NOMO-1 treated with dmso at 0.1 percent for 144 hours (cell line): ENCODE measurements around the gene KRTAP10-10.
"Not testable (repeated sequence)": the region's sequence is repeated elsewhere in the genome, so short reads cannot be mapped to it uniquely, and the experiment has no call there.

Source experiments
- DNase-seq: peaks from one replicate; lab custom pipeline; 2025; ENCODE audit not compliant: unreplicated experiment; lab: John Stamatoyannopoulos, UW

Gene KRTAP10-10

DNA sequence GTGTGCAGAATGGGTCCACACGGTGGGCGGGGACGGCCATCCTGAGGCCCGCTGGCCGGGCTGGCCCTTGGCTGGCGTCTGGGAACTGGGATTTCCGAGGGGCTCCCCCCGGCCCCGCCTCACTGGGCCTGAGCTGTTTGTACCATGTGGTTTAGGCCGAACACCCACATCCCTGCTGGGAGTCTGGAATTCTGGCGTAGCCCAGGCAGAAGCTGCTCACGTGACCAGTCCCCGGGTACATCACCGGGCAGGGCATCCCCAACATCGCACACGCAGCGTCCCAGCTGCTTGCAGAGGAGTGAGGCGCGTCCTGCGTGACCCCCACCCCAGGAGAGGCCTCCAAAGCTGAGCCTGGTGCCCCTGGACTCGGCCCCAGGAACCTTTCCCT is 34.7 kb upstream of the KRTAP10-10 start:
- no peak for DNase-seq

DNA sequence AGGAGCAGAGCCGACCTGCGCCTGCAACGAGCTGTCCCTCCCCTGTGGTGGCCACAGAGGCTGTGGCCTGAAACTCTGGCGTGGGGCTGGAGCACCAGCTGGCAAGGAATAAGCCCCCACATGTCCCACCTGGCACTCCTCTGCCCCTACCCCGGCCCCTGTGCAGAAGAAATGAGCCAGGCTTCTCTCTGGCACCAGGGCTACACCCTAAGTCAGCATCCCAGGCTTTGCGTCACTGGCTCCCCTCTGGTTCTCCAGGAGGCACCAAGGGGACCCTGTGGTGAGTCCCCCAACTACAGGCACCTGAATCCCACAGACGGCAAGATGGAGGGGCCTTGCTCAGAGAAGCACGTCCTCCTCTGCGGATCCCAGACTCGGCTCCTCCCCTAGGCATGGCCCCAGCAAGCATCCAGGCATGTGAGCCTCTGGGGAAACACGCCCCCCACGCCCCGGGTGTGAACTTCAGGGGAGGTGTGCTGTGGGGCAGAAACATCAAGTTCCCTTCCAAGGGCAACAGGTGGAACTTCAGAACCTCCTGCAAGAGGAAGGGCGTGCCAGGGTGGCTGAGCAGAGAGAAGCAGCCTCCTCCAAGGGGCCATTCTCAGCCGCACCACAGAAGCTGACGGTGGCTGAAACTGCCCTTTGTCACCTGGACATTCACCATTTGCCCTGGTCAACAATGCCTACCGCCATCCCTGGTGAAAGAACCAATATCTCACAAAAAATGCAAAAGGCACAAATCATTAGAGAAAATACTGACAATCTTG is 33.9 kb upstream of the KRTAP10-10 start:
- DNase-seq = no peak

DNA sequence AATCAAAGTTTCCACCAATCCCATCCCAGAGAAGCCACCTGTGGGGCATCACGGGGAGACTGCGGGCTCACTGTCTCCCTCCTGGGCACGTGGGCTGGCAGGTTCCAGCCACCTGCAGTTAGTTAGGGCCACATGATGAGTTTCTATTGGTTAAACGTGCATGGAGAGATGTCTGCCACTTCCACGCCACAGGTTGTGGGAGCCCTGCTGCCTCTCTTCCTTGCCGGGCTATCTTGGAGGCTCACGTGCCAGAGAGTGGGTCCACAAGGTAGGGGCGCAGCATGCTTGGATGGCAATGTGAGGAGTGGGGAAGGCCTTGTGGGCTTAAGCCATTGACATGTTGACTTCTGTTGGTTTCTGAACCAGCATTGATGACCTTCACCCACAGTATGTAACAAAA is 33.2 kb upstream of the KRTAP10-10 start:
- no peak for DNase-seq

DNA sequence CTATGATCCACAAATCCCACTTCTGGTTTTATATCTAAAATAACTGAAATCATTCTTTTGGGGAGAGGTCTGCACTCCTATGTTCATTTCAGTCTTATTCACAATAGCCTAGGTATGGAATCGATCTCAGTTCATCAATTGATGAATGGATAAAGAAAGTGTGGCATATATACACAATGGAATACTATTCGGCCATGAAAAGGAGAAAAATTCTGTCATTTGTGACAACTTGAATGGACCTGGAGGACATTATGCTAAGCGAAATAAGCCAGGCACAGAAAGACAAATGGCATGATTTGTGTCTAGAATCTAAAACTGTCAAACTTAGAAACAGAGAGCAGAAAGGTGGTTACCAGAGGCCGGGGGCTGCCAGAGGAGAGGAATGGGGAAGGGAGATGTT is 30.7 kb upstream of the KRTAP10-10 start:
- no peak for DNase-seq

DNA sequence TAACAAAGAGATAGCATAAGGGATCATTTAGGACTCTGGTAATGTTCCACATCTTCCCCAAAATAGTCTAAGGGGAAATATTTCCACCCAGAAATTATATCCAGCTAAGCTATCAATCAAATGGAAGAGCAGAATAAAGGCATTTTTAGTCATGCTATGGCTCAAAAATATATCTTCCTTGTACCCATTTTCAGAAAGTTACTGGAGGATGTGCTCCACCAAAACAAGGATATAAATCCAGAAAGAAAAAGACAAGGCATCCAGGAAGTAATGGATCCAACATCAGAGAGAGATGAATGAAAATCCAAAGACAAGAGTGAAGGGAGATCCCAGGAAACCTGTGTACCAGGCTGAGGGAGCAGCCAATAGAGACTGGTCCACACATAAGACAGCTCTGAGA is 28.0 kb upstream of the KRTAP10-10 start:
- DNase-seq = no peak

DNA sequence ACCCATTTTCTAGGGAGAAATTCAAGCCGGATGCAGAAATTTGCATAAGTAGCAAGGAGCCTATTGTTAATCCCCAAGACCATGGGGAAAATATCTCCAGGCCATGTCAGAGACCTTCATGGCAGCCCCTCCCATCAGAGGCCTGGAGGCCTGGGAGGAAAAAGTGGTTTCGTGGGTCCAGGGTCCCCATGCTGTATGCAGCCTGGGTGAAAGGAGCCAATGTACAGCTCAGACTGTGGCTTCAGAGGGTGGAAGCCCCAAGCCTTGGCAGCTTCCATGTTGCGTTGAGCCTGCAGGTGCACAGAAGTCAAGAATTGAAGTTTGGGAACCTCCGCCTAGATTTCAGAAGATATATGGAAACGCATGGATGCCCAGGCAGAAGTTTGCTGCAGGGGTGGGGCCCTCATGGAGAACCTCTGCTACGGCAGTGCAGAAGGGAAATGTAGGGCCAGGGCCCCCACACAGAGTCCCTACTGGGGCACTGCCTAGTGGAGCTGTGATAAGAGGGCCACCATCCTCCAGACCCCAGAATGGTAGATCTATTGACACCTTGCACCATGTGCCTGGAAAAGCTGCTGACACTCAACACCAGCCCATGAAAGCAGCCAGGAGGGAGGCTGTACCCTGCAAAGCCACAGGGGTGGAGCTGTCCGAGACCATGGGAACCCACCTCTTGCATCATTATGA is 26.9 kb upstream of the KRTAP10-10 start:
- not testable (repeated sequence) for DNase-seq

DNA sequence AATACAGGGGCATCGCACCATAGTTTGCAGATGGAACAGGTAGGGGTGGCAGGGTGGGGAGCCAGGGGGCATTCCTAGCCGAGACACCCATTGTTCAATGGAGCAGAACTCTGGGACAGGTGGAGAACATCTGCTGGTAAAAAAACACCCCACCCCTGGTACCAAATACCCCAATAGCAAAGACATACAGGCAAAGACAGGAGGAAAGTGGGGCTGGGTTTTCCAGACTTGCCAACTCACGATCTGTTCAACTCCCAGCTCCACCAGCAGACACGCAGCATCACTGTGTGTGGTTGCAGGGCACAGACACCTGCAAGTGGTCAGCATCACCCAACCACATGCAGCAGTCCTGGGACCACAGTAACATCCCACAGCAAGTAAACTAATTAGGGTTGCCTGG is 25.6 kb upstream of the KRTAP10-10 start:
- no peak for DNase-seq

DNA sequence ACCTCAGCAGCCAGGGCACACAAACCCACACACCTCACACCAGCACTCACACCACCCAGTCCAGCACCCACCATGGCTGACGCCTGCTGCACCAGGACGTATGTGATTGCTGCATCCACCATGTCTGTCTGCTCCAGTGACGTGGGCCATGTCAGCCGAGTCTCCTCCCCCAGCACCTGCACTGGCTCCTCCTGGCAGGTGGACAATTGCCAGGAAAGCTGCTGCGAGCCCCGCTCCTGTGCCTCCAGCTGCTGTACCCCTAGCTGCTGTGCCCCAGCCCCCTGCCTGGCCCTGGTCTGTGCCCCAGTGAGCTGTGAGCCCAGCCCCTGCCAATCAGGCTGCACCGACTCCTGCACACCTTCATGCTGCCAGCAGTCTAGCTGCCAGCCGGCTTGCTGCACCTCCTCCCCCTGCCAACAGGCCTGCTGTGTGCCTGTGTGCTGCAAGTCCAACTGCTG is 25.1 kb upstream of the KRTAP10-10 start, which contains the start of gene KRTAP10-8:
KRTAP10-8 (plus strand) TSS at position 51 of the 458 bp plus-strand sequence; CDS start at position 73, 22 bp downstream.
- DNase-seq = no peak

DNA sequence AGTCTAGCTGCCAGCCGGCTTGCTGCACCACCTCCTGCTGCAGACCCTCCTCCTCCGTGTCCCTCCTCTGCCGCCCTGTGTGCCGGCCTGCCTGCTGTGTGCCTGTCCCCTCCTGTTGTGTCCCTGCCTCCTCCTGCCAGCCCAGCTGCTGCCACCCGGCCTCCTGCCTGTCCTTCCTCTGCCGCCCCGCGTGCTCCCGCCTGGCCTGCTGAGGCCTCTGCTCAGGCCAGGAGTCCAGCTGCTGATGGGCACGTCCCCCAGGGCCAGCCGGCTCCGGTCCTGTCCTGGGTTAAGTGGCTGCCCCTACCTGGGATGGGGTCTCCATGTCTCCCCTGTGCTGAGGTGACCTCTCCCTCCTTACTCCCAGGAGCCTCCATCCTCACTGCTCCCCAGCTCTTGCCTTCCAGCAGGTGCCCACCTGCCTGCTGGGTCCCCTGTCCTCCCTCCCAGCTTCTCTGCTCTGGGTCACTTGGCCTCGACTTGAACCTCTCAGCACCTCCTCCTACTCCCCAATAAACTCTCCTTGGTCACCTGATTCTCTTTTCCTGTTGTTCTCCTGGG is 24.4 kb upstream of the KRTAP10-10 start:
- no peak for DNase-seq

DNA sequence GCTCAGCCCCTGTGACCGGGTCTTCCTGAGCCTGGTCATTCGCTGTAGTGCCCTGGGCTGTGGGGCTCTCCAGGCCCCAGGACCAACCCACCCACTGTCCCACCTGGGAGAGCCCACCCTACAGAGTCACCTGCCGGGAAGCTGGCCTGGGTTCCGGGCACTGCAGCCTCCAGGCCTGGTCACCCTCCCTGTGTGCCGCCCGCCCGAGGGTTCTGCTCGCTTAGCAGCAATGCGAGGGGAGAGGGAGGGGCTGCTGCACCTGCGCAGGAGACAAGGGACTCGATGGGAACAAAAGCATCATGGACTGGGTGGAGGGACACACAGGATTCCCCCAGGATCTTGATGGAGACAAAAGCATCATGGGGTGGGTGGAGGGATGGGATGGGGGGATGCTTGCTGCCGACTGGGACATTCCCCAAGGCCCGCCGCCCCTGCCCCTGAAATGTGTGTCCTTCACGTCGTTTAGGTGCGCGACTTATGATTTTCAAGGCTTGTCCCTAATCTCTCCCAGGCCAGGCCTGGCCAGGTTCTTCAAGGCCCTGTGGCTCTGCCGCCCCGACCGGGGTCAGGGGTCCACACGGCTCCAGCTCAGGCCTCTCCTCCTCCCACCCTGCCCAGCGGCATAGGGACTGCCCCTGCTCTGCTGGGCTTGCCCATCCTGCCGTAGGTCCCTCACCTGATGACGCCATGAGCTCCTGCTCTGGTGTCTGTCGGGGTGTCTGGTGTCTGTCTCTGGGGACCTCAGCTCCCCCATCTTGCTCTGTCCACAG is 23.6 kb upstream of the KRTAP10-10 start:
- DNase-seq = no peak

DNA sequence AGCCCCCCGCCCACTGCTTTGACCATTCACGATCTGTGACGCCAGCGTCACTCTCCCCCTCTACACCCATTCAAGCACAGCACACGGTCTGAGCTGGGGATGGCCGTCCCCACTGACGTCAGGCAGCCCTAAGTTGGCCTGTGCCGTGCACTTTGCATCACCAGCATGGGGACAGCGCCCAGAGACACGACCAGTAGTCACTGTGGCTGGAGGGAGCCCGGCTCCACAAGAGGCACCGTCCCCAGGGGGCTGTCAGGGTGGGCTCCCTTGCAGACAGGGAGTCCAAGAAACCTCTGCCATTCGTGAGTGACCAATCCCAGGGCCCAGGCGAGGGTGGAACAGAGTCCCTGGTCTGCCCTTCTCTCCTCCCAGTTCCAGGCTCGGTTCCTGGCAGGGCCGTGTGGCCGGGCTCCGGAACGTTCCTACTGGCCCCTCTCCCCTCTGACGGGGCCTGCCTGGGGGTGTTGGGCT is 23.0 kb upstream of the KRTAP10-10 start:
- DNase-seq = no peak

DNA sequence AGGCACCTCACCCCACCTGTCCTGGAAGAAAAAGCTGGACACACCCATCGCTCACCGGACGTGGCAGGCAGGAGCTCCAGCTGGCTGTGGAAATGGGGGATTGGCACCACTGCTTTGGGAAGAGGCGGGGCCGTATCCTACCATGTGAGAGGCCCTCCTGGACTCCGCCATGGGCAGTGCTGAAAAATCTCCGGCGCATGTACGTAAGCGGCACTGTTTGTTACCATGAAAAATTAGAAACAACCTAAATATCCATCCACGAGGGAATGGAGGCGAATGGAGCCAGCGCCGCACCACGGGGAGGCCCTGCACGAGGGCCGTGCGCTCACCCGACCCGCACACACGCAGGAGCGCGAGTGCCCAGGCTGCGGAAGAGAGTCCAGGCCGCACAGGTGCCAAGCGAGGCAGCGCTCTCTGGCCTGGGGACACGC is 22.2 kb upstream of the KRTAP10-10 start:
- DNase-seq = no peak

DNA sequence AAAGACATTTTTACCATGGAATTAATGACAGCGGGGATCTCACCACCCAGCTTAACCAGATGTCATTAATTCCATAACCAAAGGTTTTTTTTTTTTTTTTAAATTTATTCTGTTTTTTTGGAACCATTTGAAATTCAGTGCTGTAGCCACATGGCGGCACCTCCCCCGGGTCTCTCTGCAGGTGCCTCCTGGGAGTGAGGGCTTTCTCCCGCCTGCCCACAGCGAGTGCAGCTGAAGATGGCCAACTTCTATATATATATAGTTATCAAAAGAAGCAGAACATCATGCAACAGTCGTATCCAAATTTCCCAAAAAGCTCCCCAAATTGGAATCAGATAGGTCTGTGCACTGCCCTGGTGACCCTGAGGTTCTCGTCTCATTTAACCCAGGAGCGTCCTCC is 21.7 kb upstream of the KRTAP10-10 start:
- DNase-seq = no peak

DNA sequence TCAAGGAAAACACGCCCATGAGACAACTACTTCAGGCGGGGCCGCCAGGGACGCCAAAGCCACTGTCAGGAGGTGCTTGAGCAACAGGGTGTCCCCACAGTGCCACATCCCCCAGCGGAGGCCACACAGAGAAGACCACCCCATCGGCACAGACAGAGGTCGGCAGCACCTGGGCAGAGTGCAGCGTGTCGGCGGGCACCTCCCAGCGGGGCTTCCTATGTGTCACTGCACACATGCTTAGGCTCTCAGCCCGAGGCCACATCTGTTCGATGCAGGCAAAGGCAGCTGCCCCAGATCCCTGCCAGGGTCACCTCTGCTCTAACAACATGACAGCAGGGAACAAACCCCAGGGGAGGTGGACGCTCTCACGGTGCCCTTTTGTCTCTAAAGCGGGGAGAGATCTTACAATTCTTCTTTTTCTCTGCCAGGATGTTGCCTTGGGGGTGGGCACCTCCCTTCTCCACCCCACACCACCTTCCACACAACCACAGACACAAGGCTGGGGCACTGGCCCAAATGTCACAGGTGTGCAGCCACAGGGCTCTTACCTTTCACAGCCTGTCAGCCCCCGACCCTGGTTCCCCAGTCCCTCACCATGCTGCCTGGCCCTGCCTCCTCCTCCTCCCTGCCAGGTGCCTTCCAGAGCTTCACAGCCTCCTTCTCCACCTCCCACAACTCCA is 21.1 kb upstream of the KRTAP10-10 start:
- DNase-seq = no peak

DNA sequence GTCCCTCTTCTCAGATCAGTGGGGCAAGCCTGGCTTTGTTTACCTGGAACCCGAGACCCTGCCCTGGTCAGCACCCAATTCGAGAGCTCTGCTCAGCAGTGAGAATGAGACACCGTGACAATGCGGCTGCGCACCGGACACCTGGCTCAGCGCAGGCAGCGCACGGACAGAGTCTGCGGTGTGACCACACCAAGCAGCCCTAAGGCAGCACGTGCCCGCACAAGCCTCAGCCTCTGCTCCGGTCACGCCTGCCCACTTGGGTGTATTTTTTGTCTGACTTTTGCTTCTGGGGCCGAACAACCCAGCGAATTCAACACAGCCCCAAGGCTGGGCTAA is 20.6 kb upstream of the KRTAP10-10 start:
- DNase-seq = no peak

DNA sequence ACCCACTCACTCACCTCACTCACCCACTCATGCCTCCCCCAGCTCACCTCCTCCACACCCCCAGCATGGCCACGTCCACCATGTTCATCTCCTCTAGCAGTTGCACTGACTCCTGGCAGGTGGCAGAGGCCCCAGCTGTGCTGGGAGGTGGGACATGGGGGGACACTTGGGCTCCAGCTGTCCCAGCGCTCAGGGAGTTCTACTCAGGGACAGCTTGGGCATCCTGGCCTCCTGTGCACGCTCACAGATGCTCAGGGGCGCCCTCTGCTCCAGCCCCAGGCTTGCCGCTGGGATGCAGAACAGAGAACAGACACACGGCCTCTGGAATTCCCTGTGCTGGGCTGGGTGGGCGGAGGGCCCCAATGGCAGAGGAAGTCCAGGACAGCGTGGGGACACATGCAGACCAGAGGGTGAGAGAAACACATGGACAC is 20.1 kb upstream of the KRTAP10-10 start:
- no peak for DNase-seq

DNA sequence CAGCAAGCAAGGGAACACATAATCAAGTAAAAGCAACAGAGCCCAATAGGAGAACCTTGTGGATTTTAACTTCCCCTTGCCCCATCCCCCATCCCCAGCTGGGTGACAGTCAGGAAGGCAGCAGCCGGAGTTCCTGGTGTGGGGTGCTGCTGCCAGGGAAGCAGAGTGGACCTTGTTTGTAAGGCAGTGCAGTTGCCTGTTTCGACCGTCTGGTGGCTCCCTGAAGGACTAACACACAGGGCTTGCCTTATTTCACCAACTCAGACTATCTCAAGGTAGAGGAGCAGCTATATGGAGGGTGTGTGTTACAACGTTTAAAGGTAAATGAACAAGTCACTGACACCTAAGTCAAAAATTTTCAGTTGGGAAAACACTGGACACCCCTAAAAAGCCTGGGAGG is 18.7 kb upstream of the KRTAP10-10 start:
- DNase-seq = no peak

DNA sequence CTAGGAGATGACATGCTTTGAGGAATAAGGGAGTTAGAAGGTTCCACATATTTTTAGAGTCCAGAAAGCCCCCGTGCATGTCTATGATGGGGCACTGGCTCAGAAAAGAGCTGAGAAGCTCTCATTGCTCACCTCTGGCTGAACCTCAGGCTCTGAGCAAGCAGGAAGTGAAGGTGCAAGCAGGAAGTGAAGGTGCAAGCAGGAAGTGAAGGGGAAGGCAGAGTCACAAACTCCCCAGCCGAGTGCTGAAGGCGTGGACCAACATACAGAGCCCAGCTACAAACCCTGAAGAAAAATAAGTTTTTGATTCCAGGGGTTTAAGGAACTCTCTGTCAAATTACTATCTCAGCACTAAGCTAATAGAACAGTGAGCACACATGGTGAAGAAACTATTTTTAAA is 18.2 kb upstream of the KRTAP10-10 start:
- DNase-seq = no peak

DNA sequence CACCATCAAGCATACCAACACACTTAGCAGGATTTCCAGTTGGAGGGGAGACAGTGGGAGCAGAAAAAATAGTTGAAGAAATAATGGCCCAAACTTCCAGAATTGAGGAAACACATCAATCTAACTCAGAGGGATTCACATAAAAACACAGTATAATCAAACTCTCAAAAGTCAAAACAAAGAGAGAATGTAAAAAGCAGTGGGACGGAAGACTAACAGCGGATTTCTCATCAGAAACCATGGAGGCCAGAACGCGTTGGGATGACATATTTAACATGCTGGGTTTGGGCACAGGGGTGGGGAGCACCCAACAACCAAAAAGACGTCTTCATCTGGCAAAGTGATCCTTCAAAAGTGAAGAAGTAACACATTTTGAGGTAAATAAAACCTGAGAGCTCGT is 17.3 kb upstream of the KRTAP10-10 start:
- DNase-seq = no peak

DNA sequence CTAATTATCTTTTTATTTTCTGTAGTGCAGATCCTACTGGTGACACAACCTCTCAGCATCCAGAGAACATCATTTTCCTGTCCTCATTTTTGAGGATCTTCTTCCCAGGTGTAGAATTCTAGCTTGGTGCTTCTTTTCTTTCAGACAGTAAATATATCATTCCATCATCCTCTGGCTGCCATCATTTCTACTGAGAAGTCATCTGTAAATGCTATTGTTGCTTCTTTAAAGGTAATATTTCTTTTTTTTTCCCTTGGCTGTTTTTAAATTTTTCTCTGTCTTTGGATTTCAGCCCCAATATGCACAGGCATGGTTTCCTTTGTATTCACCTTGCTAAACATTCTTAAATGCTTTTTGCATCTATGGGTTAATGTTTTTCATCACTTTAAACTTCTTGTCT is 13.6 kb upstream of the KRTAP10-10 start:
- DNase-seq = no peak

DNA sequence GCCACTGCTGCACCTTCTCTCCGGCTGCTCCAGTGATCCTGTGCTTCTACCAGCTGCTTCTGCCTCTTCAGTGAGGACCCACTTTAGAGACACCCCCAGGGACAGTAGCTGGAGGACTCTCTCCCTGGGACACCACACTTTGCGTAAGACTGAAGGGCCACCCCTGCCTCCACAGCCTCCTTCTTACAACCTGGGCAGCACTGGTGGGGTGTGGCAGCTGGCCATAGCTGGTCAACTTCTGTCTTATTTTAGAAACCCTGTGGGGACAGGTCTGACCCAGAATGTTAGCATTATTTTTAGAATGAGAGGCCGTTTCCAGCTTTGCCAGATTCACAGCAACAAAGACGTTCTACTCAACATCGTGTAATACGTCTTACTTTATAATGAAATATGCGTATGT is 11.4 kb upstream of the KRTAP10-10 start:
- DNase-seq = no peak
